GM23338 (cell line): Measurements from ENCODE around the gene SKIC2. TPM values are rescaled to one million over a fixed set of nuclear protein-coding genes. Genes with fewer than 3 reads are reported as not detected.

Experiments
- ATAC-seq: fragments of 200-7000 bp; cut with Tn5 transposase; 3 replicates; pipeline ENCODE4 v1.9.1; 2020
- DNase-seq: peaks from one replicate; pipeline ENCODE4 v3.0.0-alpha.2; 2015; ENCODE audit warnings: low spot score
- H2AFZ ChIP-seq: fragments of 200-600 bp; sonication (generic); 2 replicates; pipeline ENCODE4 v1.8.0; 2016; ENCODE audit warnings: antibody characterized with exemption, mild to moderate bottlenecking, moderate library complexity
- H3F3A ChIP-seq: fragments of 200-600 bp; sonication (generic); replicated peaks from 2 replicates; pipeline ENCODE4 v1.8.0; 2017; ENCODE audit warnings: antibody characterized with exemption, mixed run types, low read depth
- H3K27ac ChIP-seq: fragments of 200-600 bp; sonication (generic); 2 replicates; pipeline ENCODE4 v1.6.1; 2016; ENCODE audit warnings: low read depth
- H3K27me3 ChIP-seq: fragments of 200-600 bp; sonication (generic); 2 replicates; pipeline ENCODE4 v1.8.0; 2016; ENCODE audit warnings: mild to moderate bottlenecking, mixed run types, moderate library complexity; ENCODE audit not compliant: insufficient read depth
- H3K36me3 ChIP-seq: fragments of 200-600 bp; sonication (generic); 2 replicates; pipeline ENCODE4 v1.8.0; 2016; ENCODE audit warnings: mild to moderate bottlenecking; ENCODE audit not compliant: insufficient read depth
- H3K4me1 ChIP-seq: fragments of 200-600 bp; sonication (generic); 2 replicates; pipeline ENCODE4 v1.8.0; 2016; ENCODE audit warnings: mild to moderate bottlenecking, moderate library complexity; ENCODE audit not compliant: insufficient read depth
- H3K4me2 ChIP-seq: fragments of 200-600 bp; sonication (generic); 2 replicates; pipeline ENCODE4 v1.7.1; 2017; ENCODE audit warnings: mixed run types
- H3K4me3 ChIP-seq: fragments of 200-600 bp; sonication (generic); 2 replicates; pipeline ENCODE4 v1.6.1; 2016; ENCODE audit warnings: mixed run types
- H3K79me2 ChIP-seq: fragments of 200-600 bp; sonication (generic); replicated peaks from 2 replicates; pipeline ENCODE4 v1.8.0; 2017; ENCODE audit warnings: mild to moderate bottlenecking; ENCODE audit not compliant: insufficient read depth
- H3K9me2 ChIP-seq: fragments of 200-600 bp; sonication (generic); 2 replicates; pipeline ENCODE4 v1.8.0; 2017; ENCODE audit not compliant: insufficient read depth
- H4K20me1 ChIP-seq: fragments of 200-600 bp; sonication (generic); replicated peaks from 2 replicates; pipeline ENCODE4 v1.8.0; 2017; ENCODE audit warnings: mild to moderate bottlenecking; ENCODE audit not compliant: insufficient read depth
- H3K27ac Mint-ChIP-seq: 2 replicates; pipeline ENCODE4 v1.8.0; 2020; ENCODE audit warnings: inconsistent platforms, mild to moderate bottlenecking, moderate library complexity, mixed read lengths
- H3K27me3 Mint-ChIP-seq: 3 replicates; pipeline ENCODE4 v1.8.0; 2022; ENCODE audit warnings: low read depth, mild to moderate bottlenecking, moderate library complexity, mixed read lengths, inconsistent platforms; ENCODE audit not compliant: insufficient read depth, poor library complexity
- H3K36me3 Mint-ChIP-seq: 3 replicates; pipeline ENCODE4 v1.8.0; 2021; ENCODE audit warnings: low read depth, mild to moderate bottlenecking, inconsistent platforms, moderate library complexity, mixed read lengths
- H3K4me1 Mint-ChIP-seq: 3 replicates; pipeline ENCODE4 v1.8.0; 2020; ENCODE audit warnings: mild to moderate bottlenecking, inconsistent platforms, mixed read lengths
- H3K4me3 Mint-ChIP-seq: 3 replicates; pipeline ENCODE4 v1.8.0; 2021; ENCODE audit warnings: moderate library complexity, mild to moderate bottlenecking, inconsistent platforms, mixed read lengths
- H3K9me3 Mint-ChIP-seq: 3 replicates; pipeline ENCODE4 v1.8.0; 2020; ENCODE audit warnings: moderate library complexity, mild to moderate bottlenecking, inconsistent platforms, mixed read lengths
- CREB1 ChIP-seq: fragments of 250-450 bp; sonication (Bioruptor Pico); IDR thresholded peaks from 2 replicates; pipeline ENCODE4 v1.5.0; 2020; ENCODE audit warnings: low read depth, mild to moderate bottlenecking, moderate library complexity
- EZH2 ChIP-seq: fragments of 200-600 bp; sonication (generic); IDR thresholded peaks from one replicate; pipeline ENCODE4 v1.8.0; 2017; ENCODE audit warnings: antibody characterized with exemption, mild to moderate bottlenecking, low read depth; ENCODE audit not compliant: unreplicated experiment
- EZH2phosphoT487 ChIP-seq: fragments of 200-600 bp; sonication (generic); IDR thresholded peaks from one replicate; pipeline ENCODE4 v1.8.1; 2018; ENCODE audit warnings: antibody characterized with exemption; ENCODE audit not compliant: unreplicated experiment
- JUNB ChIP-seq: IDR thresholded peaks from one replicate; pipeline ENCODE4 v1.6.1; 2016; ENCODE audit warnings: antibody characterized with exemption; ENCODE audit not compliant: unreplicated experiment
- POLR2AphosphoS5 ChIP-seq: IDR thresholded peaks from 2 replicates; pipeline ENCODE4 v1.6.1; 2016; ENCODE audit warnings: antibody characterized with exemption, low read depth
- STAT1 ChIP-seq: IDR thresholded peaks from one replicate; pipeline ENCODE4 v1.6.1; 2016; ENCODE audit warnings: antibody characterized with exemption; ENCODE audit not compliant: unreplicated experiment
- ZNF114 ChIP-seq: fragments of 250-450 bp; sonication (Bioruptor Pico); IDR thresholded peaks from 2 replicates; pipeline ENCODE4 v1.5.0; 2020; ENCODE audit warnings: mild to moderate bottlenecking, moderate library complexity
- ZNF331 ChIP-seq: fragments of 250-450 bp; sonication (Bioruptor Pico); IDR thresholded peaks from 2 replicates; pipeline ENCODE4 v1.5.0; 2020; ENCODE audit warnings: low read depth, mild to moderate bottlenecking, moderate library complexity
- polyA plus RNA-seq: library from polyadenylated mRNA; unstranded; fragments of >200 nt; fragmentation: Nextera tagmentation; extraction: Ambion mirVana; gene quantifications from 2 replicates; pipeline ENCODE4 v1.2.1, GENCODE V29; 2016
- total RNA-seq: library from RNA; depleted of rRNA; stranded (reverse); fragments of >200 nt; shearing (Covaris generic); gene quantifications from 2 replicates; pipeline ENCODE4 v1.2.3, GENCODE V29; 2014
- TF ChIP-seq, protein P1 (sequence below): IDR thresholded peaks from one replicate; pipeline ENCODE4 v1.6.1; 2018; ENCODE audit warnings: antibody characterized with exemption; ENCODE audit not compliant: unreplicated experiment
- TF ChIP-seq, protein P2 (sequence below): fragments of 250-450 bp; sonication (Bioruptor Pico); IDR thresholded peaks from 2 replicates; pipeline ENCODE4 v1.5.0; 2020; ENCODE audit warnings: mild to moderate bottlenecking, moderate library complexity

SKIC2 gene
- total and polyA plus RNA-seq, 2 experiments from 2014 or later, result 21.6 to 47.2 TPM

DNA sequence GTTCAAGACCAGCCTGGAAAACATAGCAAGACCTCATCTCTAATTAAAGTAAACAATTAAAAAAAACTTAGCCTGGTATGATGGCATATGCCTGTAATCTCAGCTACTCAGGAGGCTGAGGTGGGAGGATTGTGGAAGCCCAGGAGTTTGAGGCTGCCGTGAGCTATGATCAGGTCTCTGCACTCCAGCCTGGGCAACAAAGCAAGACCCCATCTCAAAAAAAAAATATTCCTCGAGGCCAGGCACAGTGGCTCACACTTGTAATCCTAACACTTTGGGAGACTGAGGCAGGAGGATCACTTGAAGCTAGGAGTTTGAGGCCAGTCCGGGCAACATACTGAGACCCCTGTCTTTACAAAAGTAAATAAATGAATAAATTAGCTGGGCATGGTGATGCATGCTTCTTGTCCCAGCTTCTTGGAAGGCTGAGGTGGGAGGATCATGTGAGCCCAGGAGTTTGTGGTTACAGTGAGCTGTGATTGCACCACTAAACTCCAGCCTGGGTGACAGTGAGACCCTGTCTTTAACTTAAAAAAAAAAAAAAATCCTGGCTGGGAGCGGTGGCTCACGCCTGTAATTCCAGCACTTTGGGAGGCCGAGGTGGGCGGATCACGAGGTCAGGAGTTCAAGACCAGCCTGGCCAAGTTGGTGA lies 40.8 kb upstream of the SKIC2 start (continued):
- TF ChIP-seq, protein P1, sequence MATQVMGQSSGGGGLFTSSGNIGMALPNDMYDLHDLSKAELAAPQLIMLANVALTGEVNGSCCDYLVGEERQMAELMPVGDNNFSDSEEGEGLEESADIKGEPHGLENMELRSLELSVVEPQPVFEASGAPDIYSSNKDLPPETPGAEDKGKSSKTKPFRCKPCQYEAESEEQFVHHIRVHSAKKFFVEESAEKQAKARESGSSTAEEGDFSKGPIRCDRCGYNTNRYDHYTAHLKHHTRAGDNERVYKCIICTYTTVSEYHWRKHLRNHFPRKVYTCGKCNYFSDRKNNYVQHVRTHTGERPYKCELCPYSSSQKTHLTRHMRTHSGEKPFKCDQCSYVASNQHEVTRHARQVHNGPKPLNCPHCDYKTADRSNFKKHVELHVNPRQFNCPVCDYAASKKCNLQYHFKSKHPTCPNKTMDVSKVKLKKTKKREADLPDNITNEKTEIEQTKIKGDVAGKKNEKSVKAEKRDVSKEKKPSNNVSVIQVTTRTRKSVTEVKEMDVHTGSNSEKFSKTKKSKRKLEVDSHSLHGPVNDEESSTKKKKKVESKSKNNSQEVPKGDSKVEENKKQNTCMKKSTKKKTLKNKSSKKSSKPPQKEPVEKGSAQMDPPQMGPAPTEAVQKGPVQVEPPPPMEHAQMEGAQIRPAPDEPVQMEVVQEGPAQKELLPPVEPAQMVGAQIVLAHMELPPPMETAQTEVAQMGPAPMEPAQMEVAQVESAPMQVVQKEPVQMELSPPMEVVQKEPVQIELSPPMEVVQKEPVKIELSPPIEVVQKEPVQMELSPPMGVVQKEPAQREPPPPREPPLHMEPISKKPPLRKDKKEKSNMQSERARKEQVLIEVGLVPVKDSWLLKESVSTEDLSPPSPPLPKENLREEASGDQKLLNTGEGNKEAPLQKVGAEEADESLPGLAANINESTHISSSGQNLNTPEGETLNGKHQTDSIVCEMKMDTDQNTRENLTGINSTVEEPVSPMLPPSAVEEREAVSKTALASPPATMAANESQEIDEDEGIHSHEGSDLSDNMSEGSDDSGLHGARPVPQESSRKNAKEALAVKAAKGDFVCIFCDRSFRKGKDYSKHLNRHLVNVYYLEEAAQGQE, result no peak
- TF ChIP-seq ZNF114, result no peak
- no peak for TF ChIP-seq STAT1
- no peak for TF ChIP-seq CREB1 (CRISPR knock-in tag)

DNA sequence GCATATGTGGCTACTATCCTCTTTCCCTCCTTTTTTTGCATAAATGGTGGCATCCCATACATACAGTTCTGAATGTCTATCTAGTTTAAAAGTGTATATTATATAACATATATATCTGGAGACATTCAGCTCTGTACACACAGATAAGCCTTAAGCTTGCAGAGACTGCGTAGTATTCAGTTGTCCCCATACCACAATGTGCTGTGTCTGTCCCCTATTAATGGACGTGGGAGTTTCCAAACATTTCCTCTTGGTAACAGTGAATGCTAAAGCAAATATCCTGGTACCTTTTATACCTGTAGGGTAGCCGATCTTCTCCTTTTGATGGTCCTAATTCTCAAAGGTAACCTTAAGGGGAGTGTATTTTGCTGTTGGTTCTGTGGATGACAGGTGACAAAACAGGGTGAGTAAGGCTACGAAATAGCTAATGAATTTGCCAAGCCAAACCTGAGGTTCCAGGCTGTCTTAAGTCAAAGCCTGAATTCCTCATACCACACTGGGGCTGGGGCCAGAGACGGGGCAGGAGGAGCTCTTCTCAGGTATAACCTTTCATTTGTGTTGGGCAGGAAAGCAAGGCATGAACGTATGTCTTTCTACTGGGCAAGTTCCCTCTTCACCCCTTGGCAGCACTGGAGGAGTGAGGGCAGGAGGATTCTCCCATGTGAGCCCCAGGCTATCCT lies 39.2 kb upstream of the SKIC2 start:
- no peak overlapping the region for H3K27ac Mint-ChIP-seq
- TF ChIP-seq, protein P1, result no peak
- TF ChIP-seq, protein P2, sequence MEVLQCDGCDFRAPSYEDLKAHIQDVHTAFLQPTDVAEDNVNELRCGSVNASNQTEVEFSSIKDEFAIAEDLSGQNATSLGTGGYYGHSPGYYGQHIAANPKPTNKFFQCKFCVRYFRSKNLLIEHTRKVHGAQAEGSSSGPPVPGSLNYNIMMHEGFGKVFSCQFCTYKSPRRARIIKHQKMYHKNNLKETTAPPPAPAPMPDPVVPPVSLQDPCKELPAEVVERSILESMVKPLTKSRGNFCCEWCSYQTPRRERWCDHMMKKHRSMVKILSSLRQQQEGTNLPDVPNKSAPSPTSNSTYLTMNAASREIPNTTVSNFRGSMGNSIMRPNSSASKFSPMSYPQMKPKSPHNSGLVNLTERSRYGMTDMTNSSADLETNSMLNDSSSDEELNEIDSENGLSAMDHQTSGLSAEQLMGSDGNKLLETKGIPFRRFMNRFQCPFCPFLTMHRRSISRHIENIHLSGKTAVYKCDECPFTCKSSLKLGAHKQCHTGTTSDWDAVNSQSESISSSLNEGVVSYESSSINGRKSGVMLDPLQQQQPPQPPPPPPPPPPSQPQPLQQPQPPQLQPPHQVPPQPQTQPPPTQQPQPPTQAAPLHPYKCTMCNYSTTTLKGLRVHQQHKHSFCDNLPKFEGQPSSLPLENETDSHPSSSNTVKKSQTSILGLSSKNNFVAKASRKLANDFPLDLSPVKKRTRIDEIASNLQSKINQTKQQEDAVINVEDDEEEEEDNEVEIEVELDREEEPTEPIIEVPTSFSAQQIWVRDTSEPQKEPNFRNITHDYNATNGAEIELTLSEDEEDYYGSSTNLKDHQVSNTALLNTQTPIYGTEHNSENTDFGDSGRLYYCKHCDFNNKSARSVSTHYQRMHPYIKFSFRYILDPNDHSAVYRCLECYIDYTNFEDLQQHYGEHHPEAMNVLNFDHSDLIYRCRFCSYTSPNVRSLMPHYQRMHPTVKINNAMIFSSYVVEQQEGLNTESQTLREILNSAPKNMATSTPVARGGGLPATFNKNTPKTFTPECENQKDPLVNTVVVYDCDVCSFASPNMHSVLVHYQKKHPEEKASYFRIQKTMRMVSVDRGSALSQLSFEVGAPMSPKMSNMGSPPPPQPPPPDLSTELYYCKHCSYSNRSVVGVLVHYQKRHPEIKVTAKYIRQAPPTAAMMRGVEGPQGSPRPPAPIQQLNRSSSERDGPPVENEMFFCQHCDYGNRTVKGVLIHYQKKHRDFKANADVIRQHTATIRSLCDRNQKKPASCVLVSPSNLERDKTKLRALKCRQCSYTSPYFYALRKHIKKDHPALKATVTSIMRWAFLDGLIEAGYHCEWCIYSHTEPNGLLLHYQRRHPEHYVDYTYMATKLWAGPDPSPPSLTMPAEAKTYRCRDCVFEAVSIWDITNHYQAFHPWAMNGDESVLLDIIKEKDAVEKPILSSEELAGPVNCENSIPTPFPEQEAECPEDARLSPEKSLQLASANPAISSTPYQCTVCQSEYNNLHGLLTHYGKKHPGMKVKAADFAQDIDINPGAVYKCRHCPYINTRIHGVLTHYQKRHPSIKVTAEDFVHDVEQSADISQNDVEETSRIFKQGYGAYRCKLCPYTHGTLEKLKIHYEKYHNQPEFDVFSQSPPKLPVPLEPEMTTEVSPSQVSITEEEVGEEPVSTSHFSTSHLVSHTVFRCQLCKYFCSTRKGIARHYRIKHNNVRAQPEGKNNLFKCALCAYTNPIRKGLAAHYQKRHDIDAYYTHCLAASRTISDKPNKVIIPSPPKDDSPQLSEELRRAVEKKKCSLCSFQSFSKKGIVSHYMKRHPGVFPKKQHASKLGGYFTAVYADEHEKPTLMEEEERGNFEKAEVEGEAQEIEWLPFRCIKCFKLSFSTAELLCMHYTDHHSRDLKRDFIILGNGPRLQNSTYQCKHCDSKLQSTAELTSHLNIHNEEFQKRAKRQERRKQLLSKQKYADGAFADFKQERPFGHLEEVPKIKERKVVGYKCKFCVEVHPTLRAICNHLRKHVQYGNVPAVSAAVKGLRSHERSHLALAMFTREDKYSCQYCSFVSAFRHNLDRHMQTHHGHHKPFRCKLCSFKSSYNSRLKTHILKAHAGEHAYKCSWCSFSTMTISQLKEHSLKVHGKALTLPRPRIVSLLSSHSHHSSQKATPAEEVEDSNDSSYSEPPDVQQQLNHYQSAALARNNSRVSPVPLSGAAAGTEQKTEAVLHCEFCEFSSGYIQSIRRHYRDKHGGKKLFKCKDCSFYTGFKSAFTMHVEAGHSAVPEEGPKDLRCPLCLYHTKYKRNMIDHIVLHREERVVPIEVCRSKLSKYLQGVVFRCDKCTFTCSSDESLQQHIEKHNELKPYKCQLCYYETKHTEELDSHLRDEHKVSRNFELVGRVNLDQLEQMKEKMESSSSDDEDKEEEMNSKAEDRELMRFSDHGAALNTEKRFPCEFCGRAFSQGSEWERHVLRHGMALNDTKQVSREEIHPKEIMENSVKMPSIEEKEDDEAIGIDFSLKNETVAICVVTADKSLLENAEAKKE (CRISPR knock-in tag), result no peak
- no peak for TF ChIP-seq JUNB
- TF ChIP-seq EZH2, result no peak
- TF ChIP-seq ZNF331, result no peak
- TF ChIP-seq POLR2AphosphoS5, result no peak
- TF ChIP-seq EZH2phosphoT487, result no peak
- no peak for TF ChIP-seq ZNF114
- TF ChIP-seq CREB1 (CRISPR knock-in tag), result no peak

More for the DNA sequence above, 39.2 kb upstream of the SKIC2 start:
- H3K27me3 ChIP-seq, result no peaks in the 10 kb centered on the region
- H3K79me2 ChIP-seq, result no peaks in the 10 kb centered on the region
- no peak overlapping the region for H3K4me3 Mint-ChIP-seq
- no peak overlapping the region for H3K27ac ChIP-seq
- H4K20me1 ChIP-seq, result no peaks in the 10 kb centered on the region
- no peak overlapping the region for H2AFZ ChIP-seq
- no peak overlapping the region for H3K4me3 ChIP-seq
- peaks cover 6% of the 10 kb centered on the region for H3K27me3 Mint-ChIP-seq
- H3K36me3 ChIP-seq, result no peaks in the 10 kb centered on the region
- no peaks in the 10 kb centered on the region for H3K9me2 ChIP-seq
- DNase-seq (no peak), ATAC-seq (no peak)
- H3K9me3 Mint-ChIP-seq, result no peaks in the 10 kb centered on the region
- H3K4me1 ChIP-seq, result no peaks in the 10 kb centered on the region
- no peaks in the 10 kb centered on the region for H3F3A ChIP-seq
- H3K36me3 Mint-ChIP-seq, result no peaks in the 10 kb centered on the region
- H3K4me2 ChIP-seq, result no peak overlapping the region
- no peaks in the 10 kb centered on the region; the same call in 2 of the 3 replicates for H3K4me1 Mint-ChIP-seq
